Measurements from ENCODE around the gene PRKG1.

Gene PRKG1

GRCh38 chr10:51599647-51600046 is 525.4 kb downstream of the PRKG1 start:
- no peak for DNase-seq (ENCODE audit: low spot score)

- no peak for DNase-seq (ENCODE audit: low spot score)
These were observed 528.0 kb downstream of the PRKG1 start for GRCh38 chr10:51602326-51602725.

GRCh38 chr10:51604579-51604978 is 530.3 kb downstream of the PRKG1 start:
- DNase-seq (ENCODE audit: low spot score), result no peak

GRCh38 chr10:51606825-51607462 is 532.7 kb downstream of the PRKG1 start:
- no peak for DNase-seq (ENCODE audit: low spot score)

DNA sequence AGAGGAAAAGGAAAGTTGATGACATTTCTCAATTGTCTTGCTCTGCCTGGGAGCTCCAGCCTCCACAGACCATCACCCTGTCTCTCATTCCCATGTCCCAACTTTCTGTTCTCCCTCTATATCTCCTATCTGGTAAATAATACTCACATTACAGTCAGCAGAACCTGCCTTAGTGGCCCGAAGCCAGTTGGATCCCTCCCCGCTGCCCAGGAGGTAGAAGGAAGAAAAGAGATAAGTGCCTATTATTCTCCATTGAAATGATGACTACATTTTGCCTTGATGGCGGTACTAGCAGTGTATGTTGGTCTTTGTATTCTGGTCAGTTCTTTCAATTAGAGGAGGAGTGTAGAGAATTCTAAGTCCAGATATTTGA is 533.2 kb downstream of the PRKG1 start:
- DNase-seq (ENCODE audit: low spot score), result no peak

DNA sequence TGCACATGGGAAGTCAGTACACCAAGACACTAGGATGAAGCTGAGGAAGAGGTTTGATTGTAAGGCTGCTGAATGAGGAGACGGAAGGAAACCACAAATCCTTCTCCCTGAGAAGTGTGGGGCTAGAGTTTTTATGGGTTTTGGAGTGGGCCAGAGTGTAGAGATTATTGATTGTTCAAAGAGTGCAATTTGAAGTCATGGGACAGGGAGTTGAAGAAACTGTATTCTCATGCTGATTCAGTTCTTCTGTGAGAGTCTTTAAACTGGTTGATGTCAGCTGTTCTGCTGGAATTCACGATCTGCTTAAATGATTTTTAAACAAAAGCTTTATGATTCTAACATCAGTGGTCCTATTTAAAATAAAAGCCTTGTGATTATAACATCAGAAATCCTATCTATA is 533.9 kb downstream of the PRKG1 start:
- DNase-seq (ENCODE audit: low spot score), result no peak

DNA sequence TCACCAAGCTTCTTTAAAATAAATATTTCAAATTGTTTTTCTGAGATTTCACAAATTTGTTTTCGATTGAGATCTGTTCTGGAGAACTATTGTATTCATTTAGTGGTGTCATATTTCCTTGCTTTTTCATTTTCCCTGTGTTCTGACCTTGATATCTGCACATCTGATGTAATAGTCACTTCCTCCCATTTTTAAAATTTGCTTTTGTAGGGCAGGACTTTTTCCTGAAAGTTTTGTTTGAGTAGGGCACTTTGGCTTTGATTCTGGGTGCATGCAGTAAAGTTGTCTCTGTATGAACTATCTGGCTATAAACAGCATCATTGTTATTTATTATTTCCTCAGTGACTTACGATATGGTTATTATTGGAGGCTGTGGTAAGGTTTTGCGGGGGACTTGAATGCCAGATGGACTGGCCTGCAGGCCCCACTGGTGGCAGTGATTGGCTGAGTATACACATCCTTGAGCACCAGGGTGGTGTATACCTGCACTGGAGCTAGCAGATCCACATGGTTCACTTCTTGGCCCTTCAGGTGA is 541.5 kb downstream of the PRKG1 start:
- DNase-seq (ENCODE audit: low spot score), result no peak

DNA sequence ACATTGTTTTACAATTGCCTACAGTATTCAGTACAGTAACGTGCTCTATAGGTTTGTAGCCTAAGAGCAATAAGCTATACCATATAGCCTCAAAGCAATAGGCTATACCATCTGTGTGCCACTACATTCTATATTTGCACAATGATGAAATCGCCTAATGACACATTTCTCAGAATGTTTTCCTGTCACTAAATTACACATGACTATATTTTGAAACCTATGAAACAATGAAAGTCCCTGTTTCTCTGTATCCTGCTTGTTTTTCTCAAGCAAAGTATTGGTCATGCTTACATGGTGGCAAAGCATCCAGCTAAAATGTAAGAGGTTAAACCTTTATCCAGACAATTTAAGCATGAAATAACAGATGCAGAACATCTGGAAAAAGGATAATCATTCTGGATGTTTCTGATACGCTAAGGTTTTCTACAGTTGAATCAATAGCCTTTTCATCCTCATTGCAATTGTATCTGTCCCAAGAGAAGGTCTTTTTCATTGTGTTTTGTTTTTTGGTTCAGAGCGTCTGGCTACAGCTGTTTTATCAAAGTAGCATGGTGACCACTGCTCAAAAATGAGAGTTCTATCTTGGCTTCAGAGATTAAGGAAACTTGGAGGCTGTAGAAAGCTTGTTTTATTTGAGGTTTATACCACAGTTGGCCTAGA is 543.4 kb downstream of the PRKG1 start:
- no peak for DNase-seq (ENCODE audit: low spot score)

DNA sequence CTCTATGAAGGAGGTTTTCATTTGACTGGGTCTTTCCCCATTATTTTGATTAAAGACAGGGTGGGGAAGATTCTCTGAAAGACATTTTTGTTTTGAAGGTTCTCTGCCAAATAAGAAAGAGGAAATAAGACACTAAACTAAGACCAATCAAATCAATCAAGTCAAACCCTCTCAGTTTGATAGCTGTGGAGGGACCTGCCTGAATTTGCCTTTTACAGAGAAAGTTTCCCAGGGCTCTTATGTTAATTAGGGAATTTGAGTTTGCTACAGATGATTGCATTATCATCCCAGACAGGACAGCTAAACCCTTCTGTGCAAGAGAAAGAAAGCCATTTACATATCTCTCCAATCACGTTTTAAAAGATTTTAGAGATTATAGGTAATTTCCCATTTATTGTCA is 545.1 kb downstream of the PRKG1 start:
- DNase-seq (ENCODE audit: low spot score), result no peak

GRCh38 chr10:51620131-51620530 is 545.8 kb downstream of the PRKG1 start:
- no peak for DNase-seq (ENCODE audit: low spot score)

- DNase-seq (ENCODE audit: low spot score), result no peak
These were observed 549.7 kb downstream of the PRKG1 start for GRCh38 chr10:51624013-51624412.

DNA sequence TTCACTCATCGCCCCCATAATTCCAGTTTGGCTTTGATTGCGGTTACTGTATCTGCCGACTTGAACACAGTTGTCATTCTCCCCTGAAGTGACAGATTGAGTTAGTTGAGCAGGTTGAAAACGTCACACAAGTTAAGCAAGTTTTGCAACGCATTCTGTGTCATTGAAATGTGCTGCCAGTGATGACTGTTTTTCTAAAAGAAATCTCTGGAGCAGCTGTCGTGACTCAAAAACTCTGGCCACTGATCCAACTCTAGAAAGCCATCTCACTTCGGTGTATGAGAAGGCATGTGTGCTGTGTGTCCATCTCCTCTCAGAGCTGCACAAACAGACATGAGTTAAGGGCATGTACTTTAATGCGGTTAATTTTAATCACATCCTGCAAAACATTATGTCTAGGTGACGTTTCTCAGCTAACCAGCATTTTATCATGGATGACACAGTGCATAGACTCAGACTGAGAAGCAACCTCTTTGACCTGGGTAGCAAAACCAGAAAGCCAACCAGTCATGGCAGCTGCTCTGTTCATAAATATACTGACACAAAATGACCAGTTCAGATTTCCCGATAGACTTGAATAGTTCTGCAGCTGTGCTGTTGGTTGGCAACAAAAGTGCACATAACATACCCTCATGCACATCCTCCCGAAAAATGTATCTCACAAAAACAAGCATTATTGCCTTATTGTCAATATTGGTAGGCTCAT is 555.8 kb downstream of the PRKG1 start:
- DNase-seq (ENCODE audit: low spot score), result no peak

DNA sequence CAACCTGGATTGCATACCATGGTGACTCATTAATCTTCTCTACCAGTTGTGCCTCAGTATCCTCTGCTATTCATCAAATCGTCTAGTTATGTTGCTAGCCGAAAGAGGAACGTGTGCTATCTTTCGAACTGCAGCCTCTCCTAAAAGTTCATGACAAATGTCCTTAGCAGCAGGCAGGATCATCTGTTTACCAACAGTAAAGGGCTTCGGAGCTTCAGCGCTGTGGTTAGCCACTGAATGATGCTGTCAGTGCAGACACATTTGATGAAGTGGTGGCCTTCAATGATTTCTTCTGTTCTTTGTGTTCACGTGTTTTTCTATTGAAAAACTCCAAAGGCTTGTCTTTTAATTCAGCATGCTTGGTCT is 556.3 kb downstream of the PRKG1 start:
- DNase-seq (ENCODE audit: low spot score), result no peak

- no peak for DNase-seq (ENCODE audit: low spot score)
These were observed 561.1 kb downstream of the PRKG1 start for GRCh38 chr10:51635436-51635835.

GRCh38 chr10:51638211-51638610 is 563.9 kb downstream of the PRKG1 start:
- no peak for DNase-seq (ENCODE audit: low spot score)

GRCh38 chr10:51638737-51639136 is 564.5 kb downstream of the PRKG1 start:
- no peak for DNase-seq (ENCODE audit: low spot score)

- DNase-seq (ENCODE audit: low spot score), result no peak
These were observed 566.0 kb downstream of the PRKG1 start for GRCh38 chr10:51640120-51640819.

- no peak for DNase-seq (ENCODE audit: low spot score)
These were observed 568.3 kb downstream of the PRKG1 start for GRCh38 chr10:51642581-51642980.

DNA sequence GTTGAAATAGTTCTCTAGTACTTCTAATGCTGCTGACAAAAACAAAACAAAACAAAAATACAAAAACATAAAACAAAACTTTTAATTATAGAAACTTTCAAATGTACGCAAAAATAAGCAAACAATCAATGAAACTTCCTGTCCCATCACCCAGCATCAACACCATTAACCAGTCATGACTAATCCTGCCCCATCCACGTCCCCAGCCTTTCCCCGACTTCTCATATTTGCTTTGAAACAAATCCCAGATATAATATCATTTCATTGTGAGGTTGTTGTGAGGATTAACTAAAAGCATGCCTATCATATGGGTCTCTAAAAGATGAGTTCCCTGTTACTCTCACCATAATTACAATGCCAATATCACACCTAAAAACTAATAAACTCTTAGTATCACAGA is 569.4 kb downstream of the PRKG1 start:
- no peak for DNase-seq (ENCODE audit: low spot score)

DNA sequence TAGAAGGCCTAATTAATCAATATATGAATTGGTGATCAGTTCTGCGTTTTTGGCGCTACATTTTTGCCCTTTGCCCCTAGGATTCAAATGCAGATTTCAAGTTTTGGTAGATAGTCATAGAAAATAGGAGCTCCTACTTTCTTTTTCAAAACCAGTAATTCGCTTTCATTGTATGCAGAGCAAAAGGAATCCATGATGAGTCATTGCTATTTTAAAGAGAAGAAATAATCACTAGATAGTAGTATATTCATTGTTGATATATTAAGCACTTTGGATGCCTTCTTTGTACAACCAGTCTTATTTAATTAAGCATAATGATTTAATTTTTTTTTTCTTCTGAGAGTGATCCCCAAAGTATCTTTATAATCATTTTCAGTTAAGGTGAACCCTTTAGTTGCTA is 574.8 kb downstream of the PRKG1 start:
- no peak for DNase-seq (ENCODE audit: low spot score)

GRCh38 chr10:51651063-51651462 is 576.8 kb downstream of the PRKG1 start:
- no peak for DNase-seq (ENCODE audit: low spot score)

DNA sequence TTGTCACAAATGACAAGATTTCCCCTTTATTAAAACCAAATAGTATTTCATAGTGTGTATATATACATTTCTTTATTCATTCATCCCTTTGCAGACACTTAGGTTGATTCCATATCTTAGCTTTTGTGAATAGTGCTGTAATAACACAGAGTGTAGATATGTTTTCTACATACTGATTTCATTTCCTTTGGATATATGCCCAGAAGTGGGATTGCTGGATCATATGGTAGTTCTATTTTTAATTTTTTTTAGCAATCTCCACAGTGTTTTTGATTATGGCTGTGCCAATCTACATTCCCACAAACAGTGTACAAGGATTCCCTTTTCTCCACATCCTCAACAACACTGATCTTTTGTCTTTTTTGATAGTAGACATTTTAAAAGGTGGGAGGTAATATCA is 578.7 kb downstream of the PRKG1 start:
- DNase-seq (ENCODE audit: low spot score), result no peak

DNA sequence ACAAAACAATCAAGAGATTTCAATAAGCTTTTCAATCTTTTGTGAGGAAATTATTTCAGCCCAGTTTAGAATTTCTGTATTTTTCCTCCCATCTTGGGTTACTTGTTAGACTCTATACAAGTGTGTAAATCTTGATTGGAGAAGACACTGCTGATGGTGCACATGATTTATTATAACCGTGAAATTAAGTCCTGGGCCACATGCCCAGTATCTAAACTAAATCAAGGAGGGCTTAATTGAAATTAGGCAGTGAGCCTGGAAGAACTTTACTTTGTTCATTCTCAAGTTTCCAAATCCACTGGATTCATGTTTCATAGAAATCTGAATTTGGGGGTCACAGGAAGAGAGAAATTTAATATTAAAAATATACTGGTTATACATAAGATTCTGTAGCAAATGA is 580.6 kb downstream of the PRKG1 start:
- DNase-seq (ENCODE audit: low spot score), result no peak

Measured in CD4-positive, alpha-beta T cell treated with Interleukin-2 at 100 ng/mL for 4 hours (primary cell).